GM12872 (cell line): ENCODE results near the gene YDJC.

Source experiments
- TF ChIP-seq, protein P1 (sequence below): IDR thresholded peaks from 3 replicates; pipeline ENCODE4 v1.5.1; 2011; ENCODE audit warnings: low read depth, mild to moderate bottlenecking, low read length, moderate library complexity; ENCODE audit not compliant: insufficient read depth

The YDJC gene

DNA sequence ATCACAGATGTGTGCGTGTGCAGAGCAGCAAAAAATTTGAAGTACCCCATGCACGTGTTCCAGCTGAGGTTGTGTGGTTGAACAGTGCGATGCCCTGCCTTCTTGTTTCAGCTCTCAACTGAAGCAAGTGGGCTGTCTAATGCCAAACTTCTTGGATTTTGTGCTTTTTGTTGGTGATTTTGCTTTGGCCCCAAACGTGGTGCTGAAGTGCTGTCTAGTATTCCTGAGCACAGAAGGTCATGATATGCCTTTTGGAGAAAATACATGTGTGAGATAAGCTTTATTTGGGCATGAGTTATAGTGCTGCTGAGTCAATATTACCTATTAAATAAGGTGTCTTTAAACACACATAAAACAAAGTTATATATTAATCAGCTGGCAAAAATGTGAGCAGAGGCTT, 14.1 kb downstream of the YDJC start:
- TF ChIP-seq, protein P1, sequence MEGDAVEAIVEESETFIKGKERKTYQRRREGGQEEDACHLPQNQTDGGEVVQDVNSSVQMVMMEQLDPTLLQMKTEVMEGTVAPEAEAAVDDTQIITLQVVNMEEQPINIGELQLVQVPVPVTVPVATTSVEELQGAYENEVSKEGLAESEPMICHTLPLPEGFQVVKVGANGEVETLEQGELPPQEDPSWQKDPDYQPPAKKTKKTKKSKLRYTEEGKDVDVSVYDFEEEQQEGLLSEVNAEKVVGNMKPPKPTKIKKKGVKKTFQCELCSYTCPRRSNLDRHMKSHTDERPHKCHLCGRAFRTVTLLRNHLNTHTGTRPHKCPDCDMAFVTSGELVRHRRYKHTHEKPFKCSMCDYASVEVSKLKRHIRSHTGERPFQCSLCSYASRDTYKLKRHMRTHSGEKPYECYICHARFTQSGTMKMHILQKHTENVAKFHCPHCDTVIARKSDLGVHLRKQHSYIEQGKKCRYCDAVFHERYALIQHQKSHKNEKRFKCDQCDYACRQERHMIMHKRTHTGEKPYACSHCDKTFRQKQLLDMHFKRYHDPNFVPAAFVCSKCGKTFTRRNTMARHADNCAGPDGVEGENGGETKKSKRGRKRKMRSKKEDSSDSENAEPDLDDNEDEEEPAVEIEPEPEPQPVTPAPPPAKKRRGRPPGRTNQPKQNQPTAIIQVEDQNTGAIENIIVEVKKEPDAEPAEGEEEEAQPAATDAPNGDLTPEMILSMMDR: no peak

DNA sequence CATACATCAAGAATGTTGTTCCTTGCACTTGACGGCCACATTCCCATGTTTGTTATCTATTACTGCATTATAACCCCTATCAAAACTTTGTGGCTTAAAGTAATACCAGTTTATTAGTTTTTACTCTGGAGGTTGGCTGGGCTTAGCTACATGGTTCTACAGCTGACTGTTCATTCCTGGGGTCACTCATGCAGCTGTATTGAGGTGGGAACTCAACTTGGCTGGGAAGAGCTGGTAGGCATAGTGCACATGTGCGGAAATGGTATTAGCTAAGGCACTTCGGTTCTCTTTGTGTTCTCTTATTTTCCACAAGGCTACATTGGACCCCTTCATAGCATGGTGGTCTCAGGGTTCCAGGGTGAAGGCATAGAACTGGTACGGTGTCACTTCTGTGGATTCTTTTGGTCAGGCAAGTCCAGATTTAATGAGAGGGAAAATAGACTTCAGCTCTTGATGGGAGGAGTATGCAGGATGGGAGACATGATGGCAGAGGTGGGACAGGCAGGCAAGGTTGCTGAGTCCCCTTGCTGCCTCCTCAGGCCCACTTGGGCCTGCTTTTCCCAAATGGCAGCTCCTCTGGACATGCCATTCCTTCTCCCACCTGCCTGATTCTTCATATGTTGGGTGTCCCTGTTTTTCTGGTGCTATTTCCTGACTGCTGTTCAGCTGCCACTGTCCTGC, 16.1 kb downstream of the YDJC start:
- TF ChIP-seq, protein P1: no peak

DNA sequence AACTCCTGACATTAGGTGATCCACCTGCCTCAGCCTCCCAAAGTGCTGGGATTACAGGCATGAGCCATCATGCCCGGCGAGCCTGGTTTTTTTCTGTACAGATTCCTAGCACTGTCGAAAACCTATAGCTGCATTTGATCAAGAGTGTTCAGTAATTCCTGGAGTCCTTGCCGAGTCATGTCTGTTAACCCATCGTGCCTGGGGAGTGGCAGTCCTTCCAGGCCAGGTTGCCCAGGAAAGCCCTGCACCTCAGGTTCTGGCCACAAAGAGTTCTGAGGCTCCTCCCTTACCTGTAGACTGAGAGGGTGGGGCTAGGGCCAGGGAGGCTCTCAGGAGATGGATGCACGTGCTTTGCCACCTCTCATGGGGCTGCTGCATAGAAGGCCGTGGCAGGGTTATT, 17.0 kb downstream of the YDJC start:
- TF ChIP-seq, protein P1: no peak

DNA sequence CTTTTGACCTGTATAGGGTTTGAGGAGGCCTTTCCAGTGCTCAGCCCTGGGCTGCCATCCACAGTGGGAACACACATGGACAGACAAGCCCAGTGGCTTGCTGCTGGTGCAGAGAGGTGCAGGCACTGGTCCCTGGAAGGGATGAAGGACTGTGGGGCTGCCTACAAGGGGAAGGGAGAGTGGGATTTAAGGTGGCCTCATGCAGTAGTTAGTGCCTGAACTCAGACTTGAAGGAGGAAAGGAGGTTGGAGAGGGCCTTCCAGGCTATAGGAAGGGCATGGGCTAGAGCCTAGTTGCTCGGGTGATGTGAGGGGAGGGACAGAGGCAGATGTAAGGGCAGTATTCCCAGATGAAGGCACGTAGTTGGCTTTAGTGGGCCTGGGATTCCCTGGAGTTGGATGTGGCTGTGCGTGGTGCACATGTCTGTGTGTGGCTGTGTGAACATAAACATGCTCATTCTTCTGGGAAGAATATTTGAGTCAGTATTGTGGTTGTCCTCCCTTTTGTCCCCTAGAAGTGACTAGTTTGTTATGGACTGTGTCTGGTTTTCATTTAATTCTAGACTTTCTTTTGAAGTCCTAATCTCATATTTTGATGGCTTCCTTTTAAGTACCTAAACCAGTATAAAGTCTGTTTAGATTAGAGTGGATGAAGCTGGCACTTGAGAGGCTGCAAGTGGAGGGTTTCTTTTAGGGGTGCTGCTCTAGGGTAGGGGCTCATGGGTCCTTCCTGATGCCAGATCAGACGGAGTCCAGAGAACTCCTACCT, 18.4 kb downstream of the YDJC start:
- TF ChIP-seq, protein P1: no peak

DNA sequence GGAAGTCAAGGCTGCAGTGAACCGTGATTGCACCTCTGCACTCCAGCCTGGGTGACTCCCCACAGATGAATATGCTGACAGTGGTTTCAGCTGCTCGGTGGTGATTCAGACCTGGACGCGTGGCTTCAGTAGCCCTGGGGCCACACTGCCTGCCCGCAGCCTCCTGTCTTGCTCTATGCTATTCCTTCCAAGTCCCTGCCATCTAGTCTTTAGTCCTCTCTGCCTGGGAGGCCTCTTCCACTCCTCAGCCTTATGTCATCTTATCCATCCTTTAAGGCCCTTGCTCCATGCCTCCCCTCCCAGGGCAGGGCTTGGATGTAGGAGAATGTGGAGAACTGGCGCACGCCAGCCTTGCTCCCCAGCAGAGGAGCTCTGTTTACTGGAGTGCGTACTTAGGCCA, 23.0 kb downstream of the YDJC start:
- TF ChIP-seq, protein P1: no peak

DNA sequence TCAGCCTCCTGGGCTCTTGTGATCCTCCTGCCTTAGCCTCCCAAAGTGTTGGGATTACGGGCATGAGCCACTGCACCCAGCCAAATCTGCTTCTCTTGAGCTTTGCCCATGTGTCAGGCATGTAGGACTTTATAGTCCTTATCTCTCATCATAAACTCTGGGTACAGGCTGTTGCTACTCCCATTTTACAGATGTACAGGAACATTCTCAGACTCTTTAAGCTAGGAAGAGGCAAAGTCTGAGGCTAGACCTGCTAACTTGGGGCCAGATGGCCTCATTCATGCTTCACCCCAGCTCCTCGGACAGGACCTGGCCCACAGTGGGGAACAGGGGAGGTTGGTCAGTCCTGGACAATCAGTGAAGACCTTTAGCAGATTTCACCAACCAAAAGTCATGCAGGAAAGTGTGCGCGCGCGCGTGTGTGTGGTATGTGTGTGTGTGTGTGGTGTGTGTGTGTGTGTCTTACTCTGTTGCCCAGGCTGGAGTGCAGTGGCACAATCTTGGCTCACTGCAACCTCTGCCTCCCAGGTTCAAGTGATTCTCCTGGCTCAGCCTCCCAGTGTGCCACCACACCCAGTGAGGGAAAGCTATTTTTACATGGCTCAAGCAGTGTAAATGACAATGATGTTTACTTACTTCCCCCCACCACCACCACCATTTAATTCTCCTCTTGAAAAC, 23.8 kb downstream of the YDJC start:
- TF ChIP-seq, protein P1: no peak

DNA sequence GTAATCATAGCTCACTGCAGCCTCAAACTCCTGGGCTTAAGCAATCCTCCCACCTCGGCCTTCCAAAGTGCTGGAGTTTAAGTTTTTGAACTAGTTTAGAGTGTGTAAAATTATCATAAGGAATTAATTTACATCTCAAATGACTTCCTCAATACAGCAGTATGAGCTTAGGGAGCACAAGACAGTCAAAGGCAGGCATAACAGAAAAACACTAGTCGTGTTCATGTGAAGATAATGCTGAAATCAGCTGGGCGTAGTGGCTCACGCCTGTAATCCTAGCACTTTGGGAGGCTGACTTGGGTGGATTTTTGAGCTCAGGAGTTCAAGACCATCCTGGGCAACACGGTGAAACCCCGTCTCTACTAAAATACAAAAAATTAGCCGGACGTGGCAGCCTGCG, 25.8 kb downstream of the YDJC start:
- TF ChIP-seq, protein P1: no peak
